Measurements from ENCODE around the gene CEACAM21. TPM values are rescaled to one million over a fixed set of nuclear protein-coding genes. Genes with fewer than 3 reads are reported as not detected.

The CEACAM21 gene
- total RNA-seq, 1 donor: 3.9 TPM

GRCh38 chr19:41587101-41587837 is 11.3 kb downstream of the CEACAM21 start:
- Histone ChIP-seq H3K4me3 (ENCODE audit: low read length) (no peak overlapping the region), H3K9me3 (ENCODE audit: low read depth, low read length) (no peaks in the 10 kb centered on the region), H3K27me3 (ENCODE audit: insufficient read depth, low read length) (no peaks in the 10 kb centered on the region), H3K4me1 (ENCODE audit: insufficient read depth, low read length) (no peaks in the 10 kb centered on the region)

DNA sequence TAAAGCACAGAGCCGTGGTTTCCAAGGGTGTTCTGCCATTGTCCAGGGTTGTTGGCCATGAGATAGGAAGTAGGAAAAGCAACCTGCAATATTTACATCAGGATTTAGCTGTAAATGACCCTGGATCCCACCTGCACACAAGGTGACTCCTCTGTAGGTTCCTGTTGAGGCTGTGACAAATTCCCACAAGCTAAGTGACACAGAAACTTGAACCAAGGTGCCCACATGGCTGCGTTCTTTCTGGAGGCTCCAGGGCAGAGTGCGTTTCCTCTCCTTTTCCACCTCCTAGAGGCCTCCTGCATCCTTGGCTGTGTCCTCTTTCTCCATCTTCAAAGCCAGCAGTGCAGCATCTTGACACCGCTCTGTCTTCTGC is 11.9 kb downstream of the CEACAM21 start:
- no peaks in the 10 kb centered on the region for H3K4me1 ChIP-seq (ENCODE audit: insufficient read depth, low read length)

GRCh38 chr19:41588497-41589209 is 12.7 kb downstream of the CEACAM21 start:
- no peak overlapping the region for H3K4me3 ChIP-seq (ENCODE audit: low read length)
- no peaks in the 10 kb centered on the region for H3K27me3 ChIP-seq (ENCODE audit: insufficient read depth, low read length)
- H3K4me1 ChIP-seq (ENCODE audit: insufficient read depth, low read length): no peaks in the 10 kb centered on the region
- no peaks in the 10 kb centered on the region for H3K9me3 ChIP-seq (ENCODE audit: low read depth, low read length)

More for the DNA sequence above, 11.9 kb downstream of the CEACAM21 start:
- Histone ChIP-seq H3K9me3 (ENCODE audit: low read depth, low read length) (no peaks in the 10 kb centered on the region), H3K4me3 (ENCODE audit: low read length) (no peak overlapping the region), H3K27me3 (ENCODE audit: insufficient read depth, low read length) (no peaks in the 10 kb centered on the region)

DNA sequence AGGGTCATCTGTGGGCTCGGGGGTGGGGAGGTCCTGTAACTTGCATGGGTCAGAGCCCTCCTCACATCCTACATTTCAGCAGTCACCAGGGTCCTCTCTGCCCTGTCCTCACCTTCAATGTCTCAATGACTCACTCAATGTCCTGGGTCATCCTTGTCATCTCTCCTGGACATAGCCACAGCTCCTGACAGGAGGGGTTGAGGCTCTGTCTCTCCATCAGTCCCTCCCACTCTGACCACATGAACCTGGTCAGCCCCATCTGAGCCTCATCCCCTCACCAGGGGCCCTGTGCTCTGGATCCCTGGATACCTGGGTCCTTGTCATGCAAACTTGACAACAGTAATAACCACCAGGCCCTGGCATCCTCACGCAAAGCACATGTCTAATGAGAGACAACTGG is 13.4 kb downstream of the CEACAM21 start:
- no peaks in the 10 kb centered on the region for H3K27me3 ChIP-seq (ENCODE audit: insufficient read depth, low read length)
- H3K4me1 ChIP-seq (ENCODE audit: insufficient read depth, low read length): peaks cover under 1% of the 10 kb centered on the region
- H3K4me3 ChIP-seq (ENCODE audit: low read length): no peak overlapping the region
- no peaks in the 10 kb centered on the region for H3K9me3 ChIP-seq (ENCODE audit: low read depth, low read length)

- peaks cover 13% of the 10 kb centered on the region for H3K4me1 ChIP-seq (ENCODE audit: insufficient read depth, low read length)
- H3K27me3 ChIP-seq (ENCODE audit: insufficient read depth, low read length): no peaks in the 10 kb centered on the region
- no peaks in the 10 kb centered on the region for H3K9me3 ChIP-seq (ENCODE audit: low read depth, low read length)
- H3K4me3 ChIP-seq (ENCODE audit: low read length): no peak overlapping the region
These were observed 15.0 kb downstream of the CEACAM21 start for GRCh38 chr19:41590936-41591335.

GRCh38 chr19:41591951-41592562 is 16.1 kb downstream of the CEACAM21 start:
- H3K27me3 ChIP-seq (ENCODE audit: insufficient read depth, low read length): peaks cover 4% of the 10 kb centered on the region
- H3K4me3 ChIP-seq (ENCODE audit: low read length): no peak overlapping the region
- H3K9me3 ChIP-seq (ENCODE audit: low read depth, low read length): no peaks in the 10 kb centered on the region
- peaks cover 13% of the 10 kb centered on the region for H3K4me1 ChIP-seq (ENCODE audit: insufficient read depth, low read length)

DNA sequence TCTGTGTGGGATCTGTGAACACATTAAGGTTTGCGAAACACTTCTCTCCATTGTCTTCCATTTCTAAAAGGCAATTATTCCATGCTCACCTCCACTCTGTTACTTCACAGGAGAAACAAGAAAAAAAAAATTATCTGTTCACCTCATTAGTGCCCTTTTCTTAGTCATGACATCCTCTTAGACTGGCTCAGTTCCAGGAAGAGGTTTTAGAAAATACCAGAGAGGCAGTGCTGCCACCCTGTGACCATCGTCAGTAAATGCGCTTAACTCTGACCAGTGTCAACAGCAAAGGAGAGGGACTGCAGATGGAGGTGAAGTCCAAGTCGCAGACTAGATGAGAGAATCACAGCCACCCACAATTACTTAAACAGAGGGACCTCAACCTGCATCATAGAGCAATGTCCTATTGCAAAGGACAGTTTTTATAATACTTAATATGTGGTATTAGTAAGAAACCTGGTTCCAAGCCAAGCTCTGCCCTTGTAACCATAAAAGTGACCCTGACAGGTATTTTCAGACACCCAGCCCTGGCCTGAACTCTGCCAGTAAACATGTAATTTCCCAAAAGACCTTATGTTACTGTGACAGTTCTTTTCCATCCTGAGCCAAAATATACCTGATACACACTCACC is 19.4 kb downstream of the CEACAM21 start:
- peaks cover 20% of the 10 kb centered on the region for H3K4me1 ChIP-seq (ENCODE audit: insufficient read depth, low read length)
- no peak overlapping the region for H3K4me3 ChIP-seq (ENCODE audit: low read length)
- peaks cover 4% of the 10 kb centered on the region for H3K27me3 ChIP-seq (ENCODE audit: insufficient read depth, low read length)
- no peaks in the 10 kb centered on the region for H3K9me3 ChIP-seq (ENCODE audit: low read depth, low read length)

DNA sequence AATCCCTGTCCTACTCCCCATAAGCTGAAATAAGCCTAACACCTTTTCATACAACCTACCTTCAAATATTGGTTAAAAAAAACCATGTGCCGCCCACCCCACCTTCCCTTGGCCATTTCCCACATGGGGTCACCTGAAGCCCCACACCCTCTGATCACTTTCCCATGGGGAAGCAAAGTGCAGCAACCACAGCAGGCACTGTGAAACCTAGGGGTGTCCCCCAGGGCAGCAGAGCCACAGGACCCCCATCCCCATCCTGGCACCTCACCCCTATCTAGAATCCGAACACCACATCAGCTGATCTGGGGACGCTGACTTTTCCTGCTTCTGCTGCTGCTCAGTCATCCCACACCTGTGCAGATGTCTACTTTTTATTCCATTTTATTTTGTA is 19.9 kb downstream of the CEACAM21 start:
- Histone ChIP-seq H3K4me3 (ENCODE audit: low read length) (no peak overlapping the region), H3K27me3 (ENCODE audit: insufficient read depth, low read length) (peaks cover 4% of the 10 kb centered on the region), H3K9me3 (ENCODE audit: low read depth, low read length) (no peaks in the 10 kb centered on the region), H3K4me1 (ENCODE audit: insufficient read depth, low read length) (peaks cover 20% of the 10 kb centered on the region)

GRCh38 chr19:41597600-41598041 is 21.7 kb downstream of the CEACAM21 start:
- Histone ChIP-seq H3K4me3 (ENCODE audit: low read length) (no peak overlapping the region), H3K9me3 (ENCODE audit: low read depth, low read length) (no peaks in the 10 kb centered on the region), H3K27me3 (ENCODE audit: insufficient read depth, low read length) (peaks cover 4% of the 10 kb centered on the region), H3K4me1 (ENCODE audit: insufficient read depth, low read length) (peaks cover 20% of the 10 kb centered on the region)

- Histone ChIP-seq H3K4me1 (ENCODE audit: insufficient read depth, low read length) (peaks cover 19% of the 10 kb centered on the region), H3K4me3 (ENCODE audit: low read length) (no peak overlapping the region), H3K9me3 (ENCODE audit: low read depth, low read length) (no peaks in the 10 kb centered on the region), H3K27me3 (ENCODE audit: insufficient read depth, low read length) (peaks cover 4% of the 10 kb centered on the region)
These were observed 23.4 kb downstream of the CEACAM21 start for GRCh38 chr19:41599175-41599966.

DNA sequence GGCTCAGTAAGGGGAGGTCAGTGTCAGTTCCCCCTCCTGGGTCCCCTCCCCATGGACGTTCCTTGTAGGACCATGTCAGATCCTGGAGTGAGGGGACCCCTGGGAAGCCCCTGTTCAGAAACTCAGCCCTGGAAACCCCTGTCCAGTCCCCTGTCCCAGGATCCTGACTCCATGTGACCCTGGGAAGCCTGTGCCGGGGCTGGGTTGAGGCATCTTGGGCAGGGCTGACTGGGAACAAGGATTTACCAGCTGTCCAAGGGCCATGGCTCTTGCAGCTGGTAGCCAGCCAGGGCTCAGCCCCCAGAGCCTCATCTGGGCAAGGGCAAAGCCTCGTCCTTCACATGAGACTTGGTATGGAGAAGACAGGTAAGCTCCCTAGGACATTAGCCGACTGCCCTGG is 25.8 kb downstream of the CEACAM21 start:
- peaks cover 7% of the 10 kb centered on the region for H3K4me1 ChIP-seq (ENCODE audit: insufficient read depth, low read length)
- no peak overlapping the region for H3K4me3 ChIP-seq (ENCODE audit: low read length)
- peaks cover under 1% of the 10 kb centered on the region for H3K27me3 ChIP-seq (ENCODE audit: insufficient read depth, low read length)
- H3K9me3 ChIP-seq (ENCODE audit: low read depth, low read length): no peaks in the 10 kb centered on the region

DNA sequence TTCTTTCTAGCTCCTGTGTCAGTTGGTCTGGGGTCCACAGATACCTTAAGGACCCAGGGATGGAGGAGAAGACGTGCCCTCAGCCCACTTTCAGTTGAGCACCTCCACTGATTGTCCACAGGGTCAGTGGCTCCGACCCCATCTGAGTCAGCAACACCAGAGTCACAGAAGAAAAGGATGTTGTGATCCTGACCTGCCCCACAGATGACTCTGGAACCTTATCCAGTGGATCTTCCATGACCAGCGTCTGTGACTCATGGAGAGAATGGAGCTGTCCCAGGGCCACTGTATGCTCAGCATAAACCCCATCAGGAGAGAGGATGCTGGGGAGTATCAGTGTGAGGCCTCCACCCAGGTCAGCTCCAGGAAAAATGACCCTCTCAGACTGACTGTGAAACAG is 28.9 kb downstream of the CEACAM21 start:
- no peaks in the 10 kb centered on the region for H3K27me3 ChIP-seq (ENCODE audit: insufficient read depth, low read length)
- H3K9me3 ChIP-seq (ENCODE audit: low read depth, low read length): no peaks in the 10 kb centered on the region

DNA sequence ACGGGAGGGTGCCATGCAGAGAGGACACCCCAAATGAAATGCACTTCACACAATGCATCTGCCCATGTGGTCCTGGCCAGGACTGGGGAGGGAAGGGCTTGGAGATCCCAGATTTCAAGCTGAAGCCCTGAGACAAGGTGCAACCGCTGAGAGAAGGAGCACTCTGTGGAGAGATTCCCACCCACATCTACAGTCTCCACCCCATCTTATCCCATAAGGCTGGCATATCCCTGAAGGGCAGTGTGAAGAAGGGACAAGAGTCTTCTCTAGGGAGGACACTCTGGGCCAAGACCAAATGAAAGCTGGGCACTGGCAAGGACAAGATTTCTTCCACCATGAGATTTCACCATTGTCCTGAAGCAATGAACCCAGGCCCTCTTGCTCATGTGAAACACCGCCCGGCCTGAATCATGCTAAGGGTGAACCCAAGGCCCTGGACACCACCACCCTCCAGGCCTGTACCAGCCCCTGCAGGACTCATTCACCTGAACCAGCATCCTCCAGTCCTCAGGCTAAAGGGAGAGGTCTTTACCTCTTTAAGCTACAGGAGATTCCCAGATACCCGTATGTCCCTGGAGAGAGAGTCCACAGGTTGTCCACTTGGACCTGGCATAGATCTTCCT is 30.4 kb downstream of the CEACAM21 start:
- H3K4me3 ChIP-seq (ENCODE audit: low read length): no peak overlapping the region
- H3K9me3 ChIP-seq (ENCODE audit: low read depth, low read length): no peaks in the 10 kb centered on the region
- H3K27me3 ChIP-seq (ENCODE audit: insufficient read depth, low read length): peaks cover 11% of the 10 kb centered on the region
- H3K4me1 ChIP-seq (ENCODE audit: insufficient read depth, low read length): no peaks in the 10 kb centered on the region

More for the DNA sequence above, 28.9 kb downstream of the CEACAM21 start:
- H3K4me3 ChIP-seq (ENCODE audit: low read length): no peak overlapping the region
- H3K4me1 ChIP-seq (ENCODE audit: insufficient read depth, low read length): no peaks in the 10 kb centered on the region

- Histone ChIP-seq H3K9me3 (ENCODE audit: low read depth, low read length) (no peaks in the 10 kb centered on the region), H3K27me3 (ENCODE audit: insufficient read depth, low read length) (peaks cover 12% of the 10 kb centered on the region), H3K4me3 (ENCODE audit: low read length) (no peak overlapping the region), H3K4me1 (ENCODE audit: insufficient read depth, low read length) (peaks cover 6% of the 10 kb centered on the region)
These were observed 31.7 kb downstream of the CEACAM21 start for GRCh38 chr19:41607668-41608067.
